ENCODE measurements around the gene AP1B1.

The AP1B1 gene

DNA sequence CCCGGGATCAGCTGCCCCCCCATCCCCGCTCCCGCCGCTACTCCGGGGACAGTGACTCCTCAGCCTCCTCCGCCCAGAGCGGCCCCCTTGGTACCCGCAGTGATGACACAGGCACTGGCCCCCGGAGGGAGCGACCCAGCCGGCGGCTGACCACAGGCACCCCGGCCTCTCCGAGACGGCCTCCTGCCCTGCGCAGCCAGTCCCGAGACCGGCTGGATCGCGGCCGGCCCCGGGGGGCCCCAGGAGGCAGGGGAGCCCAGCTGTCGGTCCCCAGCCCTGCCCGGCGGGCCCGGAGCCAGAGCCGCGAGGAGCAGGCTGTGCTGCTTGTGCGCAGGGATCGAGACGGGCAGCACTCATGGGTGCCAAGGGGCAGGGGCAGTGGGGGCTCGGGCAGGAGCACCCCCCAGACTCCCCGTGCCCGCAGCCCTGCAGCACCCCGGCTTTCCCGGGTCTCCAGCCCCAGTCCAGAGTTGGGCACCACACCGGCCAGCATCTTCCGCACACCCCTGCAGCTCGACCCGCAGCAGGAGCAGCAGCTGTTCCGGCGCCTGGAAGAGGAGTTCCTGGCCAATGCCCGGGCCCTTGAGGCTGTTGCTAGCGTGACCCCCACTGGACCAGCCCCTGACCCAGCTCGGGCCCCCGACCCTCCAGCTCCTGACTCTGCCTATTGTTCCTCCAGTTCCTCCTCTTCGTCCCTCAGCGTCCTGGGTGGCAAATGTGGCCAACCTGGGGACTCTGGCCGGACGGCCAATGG lies 76.7 kb downstream of the AP1B1 start:
- DNase-seq, result no peak

- DNase-seq, result peak; percentile 89
Observed at GRCh38 chr22:29310863-29311339, 77.5 kb downstream of the AP1B1 start.

DNA sequence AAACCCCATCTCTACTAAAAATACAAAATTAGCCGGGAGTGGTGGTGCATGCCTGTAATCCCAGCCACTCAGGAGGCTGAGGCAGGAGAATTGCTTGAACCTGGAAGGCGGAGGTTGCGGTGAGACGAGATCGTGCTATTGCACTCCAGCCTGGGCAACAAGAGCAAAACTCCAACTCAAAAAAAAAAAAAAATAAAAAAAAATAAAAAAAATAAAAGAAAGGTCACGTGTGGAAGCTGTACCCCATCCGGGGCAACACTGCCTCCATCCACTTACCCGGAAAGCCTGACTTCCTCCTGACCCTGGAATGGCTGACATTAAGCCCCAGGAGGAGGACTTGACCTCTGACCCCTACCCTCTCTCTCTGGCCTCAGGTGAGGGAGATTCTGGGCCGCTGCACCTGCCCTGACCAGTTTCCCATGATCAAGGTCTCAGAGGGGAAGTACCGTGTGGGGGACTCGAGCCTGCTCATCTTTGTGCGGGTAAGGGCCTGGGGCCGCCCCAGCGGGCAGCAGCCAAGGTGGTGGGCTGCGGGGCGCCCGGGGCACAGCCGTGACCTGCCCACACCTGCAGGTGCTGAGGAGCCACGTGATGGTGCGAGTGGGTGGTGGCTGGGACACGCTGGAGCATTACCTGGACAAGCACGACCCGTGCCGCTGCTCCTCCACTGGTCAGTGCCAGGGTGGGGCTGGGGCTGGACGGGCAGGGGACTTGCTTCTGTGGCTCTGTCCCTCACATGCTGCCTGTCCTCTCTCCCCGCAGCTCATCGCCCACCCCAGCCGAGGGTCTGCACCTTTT lies 78.1 kb downstream of the AP1B1 start:
- no peak for DNase-seq

DNA sequence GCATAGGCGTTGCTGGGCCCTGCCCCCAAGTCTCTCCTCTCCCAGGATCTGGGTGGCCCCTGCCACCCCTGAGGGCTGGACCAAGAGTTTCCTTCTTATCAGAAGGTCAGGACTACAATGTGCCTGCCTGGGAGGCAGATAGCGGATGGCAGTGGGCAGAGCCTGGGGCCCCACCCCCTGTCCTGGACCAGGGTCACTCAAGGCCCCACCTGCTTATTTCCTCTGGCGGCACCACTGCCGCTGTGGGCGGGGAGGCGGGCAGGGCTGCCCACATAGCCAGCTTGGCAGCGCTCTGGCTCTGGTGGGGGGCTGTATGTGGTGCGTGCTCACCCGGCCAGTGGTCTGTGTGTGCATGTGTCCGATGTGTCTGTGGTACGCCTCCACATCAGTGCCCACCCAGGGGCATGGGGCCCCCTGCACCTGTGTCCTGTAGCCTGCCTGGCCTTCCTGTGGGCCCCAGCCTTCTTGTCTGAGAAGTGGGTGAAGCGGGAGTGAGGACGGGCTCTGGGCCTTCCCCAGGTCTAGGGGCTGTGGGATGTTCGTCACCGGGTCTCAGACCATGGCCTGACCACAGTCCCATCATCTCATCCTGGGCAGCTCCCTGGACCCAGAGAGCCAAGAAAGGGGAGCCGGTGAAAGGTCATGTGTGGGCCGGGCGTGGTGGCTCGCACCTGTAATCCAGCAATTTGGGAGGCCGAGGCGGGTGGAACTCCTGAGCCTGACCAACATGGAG lies 78.9 kb downstream of the AP1B1 start:
- no peak for DNase-seq

GRCh38 chr22:29308791-29309262 lies 79.5 kb downstream of the AP1B1 start:
- DNase-seq, result no peak

DNA sequence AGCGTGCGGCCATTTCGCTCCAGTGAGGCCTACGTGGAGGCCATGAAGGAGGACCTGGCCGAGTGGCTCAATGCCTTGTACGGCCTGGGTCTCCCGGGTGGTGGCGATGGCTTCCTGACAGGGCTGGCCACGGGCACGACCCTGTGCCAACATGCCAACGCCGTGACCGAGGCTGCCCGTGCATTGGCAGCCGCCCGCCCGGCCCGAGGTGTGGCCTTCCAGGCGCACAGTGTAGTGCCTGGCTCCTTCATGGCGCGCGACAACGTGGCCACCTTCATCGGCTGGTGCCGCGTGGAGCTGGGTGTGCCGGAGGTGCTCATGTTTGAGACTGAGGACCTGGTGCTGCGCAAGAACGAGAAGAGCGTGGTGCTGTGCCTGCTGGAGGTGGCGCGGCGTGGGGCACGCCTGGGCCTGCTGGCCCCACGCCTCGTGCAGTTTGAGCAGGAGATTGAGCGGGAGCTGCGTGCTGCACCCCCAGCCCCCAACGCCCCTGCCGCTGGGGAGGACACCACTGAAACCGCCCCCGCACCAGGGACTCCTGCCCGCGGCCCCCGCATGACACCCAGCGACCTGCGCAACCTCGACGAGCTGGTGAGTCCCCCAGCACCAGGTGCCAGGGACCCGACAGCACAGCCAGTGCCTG lies 80.1 kb downstream of the AP1B1 start:
- no peak for DNase-seq

DNA sequence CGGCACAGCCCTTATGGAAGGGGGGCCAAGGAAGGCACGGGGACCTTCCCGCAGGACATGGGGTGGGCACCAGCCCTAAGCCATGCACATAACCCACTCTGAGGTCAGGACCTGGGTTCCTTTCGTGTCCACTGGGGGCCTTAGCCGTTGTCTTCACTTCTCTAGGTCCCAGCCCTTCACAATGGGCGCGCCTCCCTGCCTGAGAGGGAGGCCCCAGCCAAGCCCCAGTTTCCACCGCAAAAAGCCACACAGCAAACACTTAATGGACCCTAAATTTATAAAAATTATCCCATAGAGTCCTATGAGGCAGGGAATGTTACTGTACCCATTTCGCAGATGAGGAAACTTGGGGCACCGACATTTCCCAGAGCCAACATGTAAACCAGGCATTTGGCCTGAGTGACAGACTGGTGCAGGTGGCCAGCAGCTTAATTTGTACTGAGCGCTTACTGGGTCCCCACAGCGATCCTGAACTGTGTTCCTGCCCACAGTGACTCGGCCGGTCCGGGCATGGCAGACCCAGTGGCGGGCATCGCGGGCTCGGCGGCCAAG lies 80.7 kb downstream of the AP1B1 start:
- no peak for DNase-seq

DNA sequence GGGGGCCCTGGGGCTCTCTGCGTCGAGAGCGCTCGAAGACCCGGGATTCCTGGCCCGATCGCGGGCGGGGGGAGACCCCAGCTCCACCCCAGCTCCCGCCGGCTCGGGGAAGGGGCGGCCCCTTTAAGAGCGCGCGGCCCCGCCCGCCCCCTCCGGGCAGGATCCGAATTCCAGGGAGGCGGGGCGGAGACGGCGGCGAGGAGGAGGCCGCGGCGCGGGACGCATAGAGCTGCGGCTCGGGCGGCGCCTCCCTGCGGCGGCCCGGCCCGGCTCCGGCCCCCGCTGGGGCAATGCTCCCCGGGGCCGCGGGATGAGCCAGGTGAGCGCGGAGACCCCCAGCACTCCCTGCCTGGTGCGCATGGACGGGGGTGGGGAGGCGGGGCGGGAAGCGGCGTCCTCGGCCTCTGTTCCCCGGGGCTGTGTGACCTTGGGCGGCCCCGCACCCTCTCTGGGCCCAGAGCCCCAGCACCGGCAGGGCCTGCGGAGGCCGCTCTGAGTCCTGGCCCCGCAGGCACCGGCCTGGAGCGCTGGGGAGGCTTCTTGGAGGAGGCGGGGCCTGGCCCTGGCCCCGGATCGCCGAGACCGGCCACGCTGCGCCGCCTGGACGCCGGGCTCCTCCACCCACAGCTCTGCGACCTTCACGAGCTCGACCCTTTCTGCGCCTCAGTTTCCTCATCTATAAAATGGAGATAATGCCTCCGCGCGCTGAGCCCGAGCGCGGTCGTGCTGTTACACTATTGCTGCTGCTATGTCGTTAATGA lies 81.4 kb downstream of the AP1B1 start:
- no peak for DNase-seq

DNA sequence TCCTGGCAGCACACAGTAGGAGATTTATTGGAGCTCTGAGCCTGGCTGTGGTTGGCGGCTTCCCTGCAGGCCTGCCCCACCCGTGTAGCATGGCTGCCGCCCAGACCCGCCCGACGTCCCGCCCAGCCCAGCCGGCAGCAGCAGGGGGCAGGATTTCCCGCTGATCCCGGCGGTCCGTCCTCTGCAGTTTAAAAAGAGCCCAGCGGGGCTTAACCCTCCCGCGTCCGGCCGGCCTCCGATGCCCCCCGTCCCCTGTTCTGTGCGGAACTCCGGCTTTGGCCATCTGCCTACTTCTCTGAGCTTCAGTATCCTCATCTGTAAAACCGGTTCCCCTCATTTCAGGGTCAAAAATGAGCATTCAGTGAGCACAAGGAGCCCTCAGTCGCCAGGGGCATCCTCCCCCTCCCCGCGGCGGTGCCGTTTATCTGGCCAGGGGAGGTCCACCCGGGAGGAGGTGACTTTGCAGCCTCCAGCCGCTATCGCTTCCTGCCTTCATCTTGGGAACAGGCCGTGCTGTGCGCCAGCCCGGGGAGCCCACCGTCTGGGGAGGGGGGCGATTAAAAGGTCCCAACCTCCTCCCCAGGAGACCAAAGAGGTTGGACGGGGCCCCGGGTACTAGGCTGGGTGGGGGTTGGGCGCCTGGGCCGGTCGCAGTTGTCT lies 82.1 kb downstream of the AP1B1 start, which contains the start of gene GAS2L1:
Gene GAS2L1, plus strand, starts transcription at position 476 of the 660 bp plus-strand sequence. CDS start 1,456 bp downstream, outside the sequence.
- DNase-seq, result peak; percentile 52

- DNase-seq, result no peak
Observed at GRCh38 chr22:29305836-29306174, 82.6 kb downstream of the AP1B1 start.

GRCh38 chr22:29302681-29303465 lies 85.5 kb downstream of the AP1B1 start:
- DNase-seq, result no peak

DNA sequence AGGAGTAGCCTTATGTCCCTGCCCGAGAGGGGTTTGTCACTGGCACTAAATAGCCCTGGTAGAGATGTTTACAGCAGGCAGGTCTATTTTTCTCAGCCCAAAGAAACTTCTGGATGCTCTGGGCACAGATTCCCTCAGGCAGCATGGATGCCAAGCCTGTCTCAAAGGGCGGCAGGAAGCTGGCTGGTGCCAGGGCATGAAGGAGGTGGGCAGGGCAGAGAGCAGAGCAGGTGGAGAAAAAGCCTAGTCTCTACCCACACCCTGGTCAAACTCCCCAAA lies 86.0 kb downstream of the AP1B1 start:
- no peak for DNase-seq

DNA sequence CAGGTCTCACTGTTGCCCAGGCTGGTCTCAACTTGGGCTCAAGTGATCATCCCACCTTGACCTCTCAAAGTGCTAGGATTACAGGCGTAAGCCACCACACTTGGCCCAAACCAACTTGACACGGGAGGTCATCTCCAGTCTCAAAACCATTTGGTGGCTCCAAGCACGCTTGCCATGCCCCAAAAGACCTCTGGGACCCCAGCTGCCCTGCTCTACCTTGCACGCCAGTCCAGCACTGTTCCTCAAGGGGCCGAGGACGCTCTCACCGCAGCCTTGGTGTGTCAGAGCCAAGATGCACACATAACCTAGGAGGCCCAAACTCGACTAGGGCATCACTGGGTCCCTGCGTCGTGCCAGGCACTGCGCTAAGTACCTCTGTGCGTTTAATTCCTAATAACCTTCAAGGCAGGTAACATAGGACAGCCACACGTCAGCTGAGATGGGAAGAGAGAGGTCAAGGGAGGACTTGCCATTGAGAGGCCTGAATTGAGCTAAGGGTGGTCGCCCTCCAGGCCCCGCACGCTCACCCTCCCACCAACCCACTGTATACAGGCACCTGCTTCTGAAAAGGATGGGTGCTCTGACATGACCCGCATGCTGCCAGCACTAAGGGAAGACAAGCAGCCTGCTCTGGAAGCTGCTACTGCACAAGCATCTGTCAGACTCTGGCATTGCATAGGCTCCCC lies 86.5 kb downstream of the AP1B1 start:
- DNase-seq, result no peak

GRCh38 chr22:29300807-29301601 lies 87.4 kb downstream of the AP1B1 start:
- DNase-seq, result no peak

DNA sequence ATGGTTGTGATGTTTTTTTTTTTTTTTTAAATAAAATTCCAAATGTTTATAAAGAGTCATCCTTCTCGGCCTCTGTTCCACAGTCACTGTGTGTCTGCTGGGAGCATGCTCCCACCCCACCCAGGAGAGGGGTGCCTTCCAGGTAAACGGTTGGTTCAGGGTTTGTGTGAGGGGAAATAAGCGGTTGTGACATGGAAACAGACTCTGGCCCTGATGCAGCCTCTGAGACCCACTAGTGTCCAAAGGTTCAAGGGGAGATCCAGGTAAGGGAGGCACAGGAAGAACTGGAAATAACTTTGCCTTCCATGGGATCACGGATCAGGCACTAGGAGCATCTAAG lies 87.9 kb downstream of the AP1B1 start:
- DNase-seq, result no peak

GRCh38 chr22:29299136-29299900 lies 89.1 kb downstream of the AP1B1 start:
- DNase-seq, result no peak

- DNase-seq, result no peak
Observed at GRCh38 chr22:29298641-29299040, 89.7 kb downstream of the AP1B1 start.

GRCh38 chr22:29292379-29292778 lies 96.0 kb downstream of the AP1B1 start:
- no peak for DNase-seq
